A673 (cell line): ENCODE results near the gene PTN.

Experiments used
- CTCF ChIP-seq: fragments of 300-800, 200-600 bp; sonication (generic); conservative IDR thresholded peaks from 2 replicates; pipeline ENCODE4 v1.5.1; 2017; ENCODE audit warnings: low read depth, mild to moderate bottlenecking, antibody characterized with exemption, low read length, moderate library complexity, mixed read lengths
- EZH2 ChIP-seq: fragments of 200-600 bp; sonication (generic); IDR thresholded peaks from 2 replicates; pipeline ENCODE4 v1.6.1; 2017; ENCODE audit warnings: borderline replicate concordance, low read depth, mild to moderate bottlenecking, mixed read lengths, antibody characterized with exemption, low read length; ENCODE audit not compliant: poor library complexity, severe bottlenecking

- TF ChIP-seq CTCF (no peak), EZH2 (no peak)
Measured at GRCh38 chr7:137276189-137276588, 67.3 kb downstream of the PTN start.
